ENCODE results near the gene DLGAP4. TPM values are rescaled to one million over a fixed set of nuclear protein-coding genes. Genes with fewer than 3 reads are reported as not detected.

The DLGAP4 gene
- total and polyA plus RNA-seq, 2 of the 13 experiments (the other 11 are each of a cell fraction or from before 2014, with no cell fraction given) = 15.2 to 26.7 TPM

- TF ChIP-seq POGK (CRISPR knock-in tag; conservative IDR thresholded peaks at IDR 0.05) (no peak), SOX6 (IDR thresholded peaks at IDR 0.05) (no peak), SOX6 (CRISPR knock-in tag; IDR thresholded peaks at IDR 0.05) (no peak), ETV6 (CRISPR knock-in tag; conservative IDR thresholded peaks at IDR 0.05) (no peak), ZSCAN20 (CRISPR knock-in tag; IDR thresholded peaks at IDR 0.05; ENCODE audit: borderline replicate concordance) (no peak), XBP1 (CRISPR knock-in tag; IDR thresholded peaks at IDR 0.05) (no peak), ZNF143 (CRISPR knock-in tag; IDR thresholded peaks at IDR 0.05) (no peak), KMT2B (CRISPR knock-in tag; IDR thresholded peaks at IDR 0.05) (peak; percentile 58; the same call in 1 of the 2 replicates), PRDM15 (CRISPR knock-in tag; IDR thresholded peaks at IDR 0.05) (no peak), CHD4 (IDR thresholded peaks at IDR 0.05; ENCODE audit: borderline replicate concordance, low read length) (no peak), POLR2A (IDR thresholded peaks at IDR 0.05; ENCODE audit: insufficient read depth in 1 of 2, low read depth in 2 of 2, low read length in 2 of 2) (no peak), MIXL1 (CRISPR knock-in tag; IDR thresholded peaks at IDR 0.05) (peak; percentile 86), TOE1 (CRISPR knock-in tag; IDR thresholded peaks at IDR 0.05) (no peak), ELF4 (CRISPR knock-in tag; IDR thresholded peaks at IDR 0.05; ENCODE audit: borderline replicate concordance) (no peak), TBL1XR1 (IDR thresholded peaks at IDR 0.05; ENCODE audit: borderline replicate concordance, low read length, partially characterized antibody) (peak; percentile 20), GLMP (CRISPR knock-in tag; IDR thresholded peaks at IDR 0.05; ENCODE audit: borderline replicate concordance) (no peak), ONECUT2 (CRISPR knock-in tag; IDR thresholded peaks at IDR 0.05) (no peak), ZNF775 (CRISPR knock-in tag; IDR thresholded peaks at IDR 0.05; ENCODE audit: borderline replicate concordance) (no peak), ZNF382 (CRISPR knock-in tag; IDR thresholded peaks at IDR 0.05; ENCODE audit: borderline replicate concordance) (no peak), ZFP1 (CRISPR knock-in tag; IDR thresholded peaks at IDR 0.05) (no peak), PAF1 (CRISPR knock-in tag; IDR thresholded peaks at IDR 0.05) (no peak), NR2C2 (CRISPR knock-in tag; IDR thresholded peaks at IDR 0.05; ENCODE audit: borderline replicate concordance) (no peak), ZSCAN12 (CRISPR knock-in tag; IDR thresholded peaks at IDR 0.05) (no peak)
Observed at GRCh38 chr20:36399147-36399968, 93.2 kb downstream of the DLGAP4 start (continued).

Measured in HepG2 (cell line).